HG03064 (cell line): ENCODE measurements around the gene GTF2IRD1.
"Not testable (repeated sequence)": the region's sequence is repeated elsewhere in the genome, so short reads cannot be mapped to it uniquely, and the experiment has no call there.

Source experiments
- ATAC-seq: cut with Tn5 transposase; IDR thresholded peaks from one replicate; pipeline ENCODE4 v1.9.1; 2021; ENCODE audit warnings: low read depth; ENCODE audit not compliant: unreplicated experiment

The GTF2IRD1 gene, protein sequence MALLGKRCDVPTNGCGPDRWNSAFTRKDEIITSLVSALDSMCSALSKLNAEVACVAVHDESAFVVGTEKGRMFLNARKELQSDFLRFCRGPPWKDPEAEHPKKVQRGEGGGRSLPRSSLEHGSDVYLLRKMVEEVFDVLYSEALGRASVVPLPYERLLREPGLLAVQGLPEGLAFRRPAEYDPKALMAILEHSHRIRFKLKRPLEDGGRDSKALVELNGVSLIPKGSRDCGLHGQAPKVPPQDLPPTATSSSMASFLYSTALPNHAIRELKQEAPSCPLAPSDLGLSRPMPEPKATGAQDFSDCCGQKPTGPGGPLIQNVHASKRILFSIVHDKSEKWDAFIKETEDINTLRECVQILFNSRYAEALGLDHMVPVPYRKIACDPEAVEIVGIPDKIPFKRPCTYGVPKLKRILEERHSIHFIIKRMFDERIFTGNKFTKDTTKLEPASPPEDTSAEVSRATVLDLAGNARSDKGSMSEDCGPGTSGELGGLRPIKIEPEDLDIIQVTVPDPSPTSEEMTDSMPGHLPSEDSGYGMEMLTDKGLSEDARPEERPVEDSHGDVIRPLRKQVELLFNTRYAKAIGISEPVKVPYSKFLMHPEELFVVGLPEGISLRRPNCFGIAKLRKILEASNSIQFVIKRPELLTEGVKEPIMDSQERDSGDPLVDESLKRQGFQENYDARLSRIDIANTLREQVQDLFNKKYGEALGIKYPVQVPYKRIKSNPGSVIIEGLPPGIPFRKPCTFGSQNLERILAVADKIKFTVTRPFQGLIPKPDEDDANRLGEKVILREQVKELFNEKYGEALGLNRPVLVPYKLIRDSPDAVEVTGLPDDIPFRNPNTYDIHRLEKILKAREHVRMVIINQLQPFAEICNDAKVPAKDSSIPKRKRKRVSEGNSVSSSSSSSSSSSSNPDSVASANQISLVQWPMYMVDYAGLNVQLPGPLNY

DNA sequence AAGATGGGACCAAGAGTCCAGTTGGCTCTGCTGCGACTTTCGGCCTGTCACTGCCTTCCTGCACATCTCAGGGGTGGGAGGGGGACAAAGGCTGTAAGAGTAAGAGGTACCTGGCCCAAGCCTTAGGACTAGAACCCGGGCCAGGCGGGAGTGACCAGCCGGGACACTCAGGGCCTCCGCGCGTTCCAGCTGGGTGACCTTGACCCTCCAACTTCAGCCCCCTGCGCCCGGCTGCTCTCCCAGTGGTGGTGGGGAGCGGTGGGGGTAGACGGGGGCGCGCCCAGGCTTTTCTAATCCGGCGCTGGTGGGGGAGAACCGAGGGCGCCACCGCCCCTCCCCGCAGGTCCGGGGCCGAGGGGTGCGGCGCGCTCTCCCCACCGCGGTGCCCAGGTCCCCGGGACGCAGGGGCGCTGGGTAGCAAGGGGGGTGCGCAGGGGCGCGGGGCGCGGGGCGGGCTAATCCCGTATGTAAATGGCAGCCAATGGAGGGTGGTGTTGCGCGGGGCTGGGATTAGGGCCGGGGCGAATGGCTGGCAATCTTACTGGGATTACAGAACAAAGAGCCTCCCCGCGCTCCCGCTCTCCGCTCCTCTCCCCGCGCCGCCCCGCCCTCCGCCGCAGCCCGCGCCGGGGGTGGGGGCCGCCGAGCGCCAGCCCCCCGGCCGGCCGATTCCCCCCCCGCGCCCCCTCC lies at the start of gene GTF2IRD1:
Gene GTF2IRD1, plus strand, starts transcription at position 585 of the 690 bp plus-strand sequence. CDS start 54,175 bp downstream, outside the sequence.
- ATAC-seq, result no peak

DNA sequence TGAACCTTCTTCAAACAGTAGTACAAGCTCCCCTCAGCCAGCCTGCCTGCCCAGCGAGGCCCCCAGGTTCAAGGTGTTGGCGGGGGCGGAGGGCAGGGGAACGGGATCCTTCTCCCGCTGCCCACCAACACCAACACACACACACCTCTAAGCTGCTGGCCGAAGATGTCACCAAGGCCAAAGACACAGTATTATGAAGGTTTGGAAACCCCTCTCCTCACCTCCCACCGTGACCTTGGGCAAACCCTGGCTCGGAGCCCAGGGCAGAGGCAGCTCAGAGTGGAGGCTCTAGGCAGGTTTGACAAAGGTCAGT lies 49.4 kb upstream of the GTF2IRD1 start:
- no peak for ATAC-seq

DNA sequence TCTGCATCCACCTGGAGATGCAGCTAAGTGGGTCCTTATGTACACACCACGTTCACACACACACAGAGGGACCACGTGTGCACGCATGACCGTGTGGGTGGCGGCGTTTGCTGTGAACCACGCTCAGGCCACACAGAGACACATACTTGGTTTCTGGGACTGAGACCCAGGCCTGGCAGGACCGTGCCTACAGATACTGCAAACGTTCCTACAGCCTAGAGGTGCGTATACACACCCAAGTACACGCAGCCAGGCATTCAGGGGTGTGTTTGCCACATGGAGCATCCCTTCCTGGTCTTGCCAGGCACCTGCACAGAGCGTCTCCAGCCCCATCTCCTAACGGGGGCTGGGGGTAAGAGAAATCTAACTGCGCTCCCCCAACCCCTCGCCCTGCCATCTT lies 49.0 kb upstream of the GTF2IRD1 start:
- no peak for ATAC-seq

DNA sequence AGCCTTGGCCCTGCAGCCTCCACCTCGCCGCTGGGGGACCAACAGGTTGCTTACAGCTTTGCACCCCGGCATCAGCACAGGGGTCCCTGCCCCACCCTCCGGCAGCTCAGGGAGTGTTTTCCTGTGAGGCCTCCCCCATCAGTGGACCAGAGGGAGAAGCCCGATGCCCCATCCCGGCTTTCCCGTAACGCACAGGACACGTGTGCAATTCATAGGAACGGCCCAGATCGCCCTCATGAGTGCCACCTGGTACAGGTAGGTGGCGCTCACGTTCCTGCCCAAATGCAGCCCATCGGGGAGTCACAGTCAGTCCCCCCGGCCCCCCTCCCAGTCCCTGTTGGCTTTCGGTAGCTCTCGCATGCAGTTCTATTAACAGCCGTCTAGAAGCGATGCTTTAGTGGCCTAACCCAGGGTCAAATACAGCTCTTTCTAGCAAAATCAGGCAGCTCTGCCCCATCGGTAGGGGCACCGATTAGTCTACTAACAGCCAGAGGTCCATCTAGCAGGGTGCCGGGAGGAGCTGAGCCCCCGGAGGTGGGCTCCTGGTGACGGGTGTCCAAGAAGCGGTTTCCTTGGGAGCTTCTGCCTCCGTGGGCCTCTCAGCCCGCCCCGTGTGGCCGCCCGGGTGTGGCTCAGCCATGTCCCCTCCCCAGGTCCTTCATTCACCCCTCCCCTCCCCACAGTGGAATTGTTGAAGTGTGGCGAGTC lies 48.4 kb upstream of the GTF2IRD1 start:
- ATAC-seq, result no peak

DNA sequence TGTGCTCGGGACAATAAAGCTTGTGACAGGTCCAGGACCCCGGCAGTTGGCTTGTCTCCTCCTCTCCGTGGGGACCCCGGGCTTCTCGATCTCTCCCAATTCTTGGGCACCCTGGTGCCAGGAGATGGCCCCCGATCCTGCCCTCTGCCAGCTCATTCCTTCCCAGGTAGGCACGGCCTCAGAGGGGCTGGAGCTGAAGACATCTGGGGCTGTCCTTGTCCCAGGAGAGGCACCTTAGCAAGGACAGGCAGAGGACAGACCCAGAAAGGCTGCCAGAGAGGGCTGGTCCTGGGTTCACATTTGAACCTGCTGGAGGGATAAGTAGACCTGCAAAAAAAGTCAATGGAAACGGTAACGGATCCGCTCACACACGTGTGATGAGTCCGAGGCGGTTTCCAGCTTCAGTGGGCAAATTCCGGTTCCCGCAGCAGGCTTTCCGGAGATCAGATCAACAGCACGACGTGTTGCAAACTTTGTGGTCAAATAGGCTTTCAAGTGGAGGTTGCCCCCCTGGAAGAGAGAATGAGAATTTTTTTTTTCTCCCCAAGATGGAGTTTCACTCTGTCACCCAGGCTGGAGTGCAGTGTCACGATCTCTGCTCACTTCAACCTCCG lies 47.7 kb upstream of the GTF2IRD1 start:
- ATAC-seq, result no peak

DNA sequence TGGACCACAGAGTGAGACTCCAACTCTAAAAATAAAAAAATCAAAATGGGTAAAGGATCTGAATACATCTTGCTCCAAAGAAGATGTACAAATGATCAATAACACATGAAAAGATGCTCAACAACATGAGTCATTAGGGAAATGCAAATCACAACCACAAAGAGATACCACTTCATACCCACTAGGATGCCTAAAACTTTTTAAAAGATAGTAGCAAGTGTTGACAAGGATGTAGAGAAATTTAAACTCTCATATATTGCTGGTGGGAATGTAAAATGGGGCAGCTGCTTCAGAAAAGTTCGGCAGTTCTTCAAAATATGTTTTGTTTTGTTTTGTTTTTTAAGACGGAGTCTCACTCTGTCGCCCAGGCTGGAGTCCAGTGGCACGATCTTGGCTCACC lies 45.7 kb upstream of the GTF2IRD1 start:
- no peak for ATAC-seq

DNA sequence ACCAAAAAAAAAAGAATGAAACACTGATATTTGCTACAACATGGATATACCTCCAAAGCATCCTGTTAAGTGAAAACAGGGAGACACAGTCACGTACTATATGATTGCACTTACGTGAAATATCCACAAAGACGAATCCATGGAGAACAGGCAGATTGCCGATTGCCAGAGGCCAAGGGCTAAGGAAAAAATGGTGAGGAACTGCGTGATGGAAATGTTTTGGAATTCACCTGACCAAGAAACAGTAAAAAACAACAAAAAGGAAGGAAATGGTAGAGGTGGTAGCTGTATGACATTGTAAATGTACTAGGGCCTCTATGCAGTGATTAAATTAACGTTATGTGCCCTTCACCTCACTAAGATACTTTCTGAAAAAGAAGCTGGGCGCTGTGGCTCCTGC lies 44.1 kb upstream of the GTF2IRD1 start:
- no peak for ATAC-seq

DNA sequence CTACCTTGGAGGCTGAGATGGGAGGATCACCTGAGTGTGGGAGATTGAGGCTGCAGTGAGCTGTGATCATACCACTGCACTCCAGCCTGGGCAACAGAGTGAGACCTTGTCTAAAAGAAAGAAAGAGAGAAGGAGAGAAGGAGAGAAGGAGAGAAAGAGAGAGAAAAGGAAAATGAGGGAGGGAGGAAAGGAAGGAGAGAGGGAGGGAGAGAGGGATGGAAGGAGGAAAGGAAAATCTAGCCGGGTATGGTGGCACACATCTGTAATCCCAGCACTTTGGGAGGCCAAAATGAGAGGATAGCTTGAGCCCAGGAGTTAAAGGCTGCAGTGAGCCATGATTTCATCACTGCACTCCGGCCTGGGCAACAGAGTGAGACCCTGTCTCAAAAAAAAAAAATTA lies 42.9 kb upstream of the GTF2IRD1 start:
- no peak for ATAC-seq

DNA sequence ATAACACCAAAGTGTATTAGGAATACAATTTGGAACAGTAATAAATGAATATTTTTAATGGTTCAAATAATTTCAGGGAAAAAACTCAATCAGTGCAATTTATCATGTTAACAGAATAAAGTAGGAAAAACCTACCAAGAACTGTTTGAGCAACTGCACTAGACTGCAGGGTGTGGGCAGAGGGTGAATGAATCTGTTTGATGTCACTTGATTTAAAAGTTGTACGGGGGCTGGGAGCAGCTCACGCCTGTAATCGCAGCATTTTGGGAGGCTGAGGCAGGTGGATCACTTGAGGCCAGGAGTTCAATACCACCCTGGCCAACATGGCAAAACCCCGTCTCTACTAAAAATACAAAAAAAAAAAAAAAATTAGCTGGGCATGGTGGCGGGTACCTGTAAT lies 42.1 kb upstream of the GTF2IRD1 start:
- ATAC-seq, result not testable (repeated sequence)

DNA sequence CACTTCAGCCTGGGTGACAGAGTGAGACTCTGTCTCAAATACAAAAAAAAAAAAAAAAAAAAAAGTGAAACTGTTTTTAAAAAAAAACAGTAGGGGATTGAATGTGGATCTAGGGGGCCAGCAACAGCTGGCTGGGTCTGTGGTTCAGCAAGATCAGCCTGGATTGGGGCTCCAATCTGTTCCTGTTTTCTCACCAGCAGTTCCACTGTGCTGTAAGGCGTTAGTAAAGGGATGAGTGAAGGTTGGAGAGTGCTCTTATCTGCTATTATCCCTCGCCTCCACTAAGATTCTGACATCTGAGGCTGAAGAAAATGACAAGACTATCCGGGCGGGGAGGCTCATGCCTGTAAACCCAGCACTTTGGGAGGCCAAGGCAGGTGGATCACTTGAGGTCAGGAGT lies 41.6 kb upstream of the GTF2IRD1 start:
- no peak for ATAC-seq

DNA sequence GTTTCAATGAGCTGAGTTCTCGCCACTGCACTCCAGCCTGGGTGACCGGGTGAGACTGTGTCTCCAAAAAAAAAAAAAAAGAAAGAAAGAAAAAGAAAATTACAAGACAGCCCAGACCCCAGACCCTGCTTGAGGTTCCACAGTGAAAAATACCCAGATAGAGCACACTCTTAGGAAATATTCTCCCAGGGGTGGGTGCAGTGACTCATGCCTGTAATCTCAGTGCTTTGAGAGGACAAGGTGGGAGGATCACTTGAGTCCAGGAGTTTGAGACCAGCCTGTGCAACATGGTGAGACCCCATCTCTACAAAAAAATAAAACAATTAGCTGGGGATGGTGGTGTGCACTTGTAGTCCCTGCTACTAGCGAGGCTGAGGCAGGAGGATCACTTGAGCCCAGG lies 41.1 kb upstream of the GTF2IRD1 start:
- ATAC-seq, result no peak

DNA sequence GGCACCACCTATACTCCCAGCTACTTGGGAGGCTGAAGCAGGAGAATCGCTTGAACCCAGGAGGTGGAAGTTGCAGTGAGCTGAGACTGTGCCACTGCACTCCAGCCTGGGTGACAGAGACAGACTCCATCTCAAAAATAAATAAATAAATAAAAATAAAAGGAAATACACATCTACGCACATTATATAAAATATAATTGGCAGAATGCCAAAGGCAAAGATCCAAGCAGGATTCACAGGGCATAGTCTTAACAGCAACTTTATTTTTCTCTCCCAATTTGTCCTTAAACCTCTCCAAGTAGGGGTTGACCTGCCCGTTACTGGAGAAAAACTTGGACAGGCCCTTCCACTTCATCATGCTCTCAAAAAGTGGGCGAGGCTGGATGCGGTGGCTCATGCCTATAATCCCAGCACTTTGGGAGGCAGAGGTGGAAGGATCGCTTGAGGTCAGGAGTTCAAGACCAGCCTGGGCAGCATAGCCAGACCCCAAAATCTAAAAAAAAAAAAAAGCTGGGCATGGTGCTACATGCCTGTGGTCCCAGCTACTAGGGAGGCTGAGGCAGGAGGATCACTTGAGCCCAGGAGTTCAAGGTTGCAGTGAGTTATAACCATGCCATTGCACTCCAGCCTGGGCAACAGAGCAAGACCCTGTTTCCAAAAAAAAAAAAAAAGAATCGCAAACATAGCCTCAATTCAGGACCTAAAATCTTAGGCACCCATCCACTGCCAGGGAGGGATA lies 38.9 kb upstream of the GTF2IRD1 start:
- not testable (repeated sequence) for ATAC-seq

DNA sequence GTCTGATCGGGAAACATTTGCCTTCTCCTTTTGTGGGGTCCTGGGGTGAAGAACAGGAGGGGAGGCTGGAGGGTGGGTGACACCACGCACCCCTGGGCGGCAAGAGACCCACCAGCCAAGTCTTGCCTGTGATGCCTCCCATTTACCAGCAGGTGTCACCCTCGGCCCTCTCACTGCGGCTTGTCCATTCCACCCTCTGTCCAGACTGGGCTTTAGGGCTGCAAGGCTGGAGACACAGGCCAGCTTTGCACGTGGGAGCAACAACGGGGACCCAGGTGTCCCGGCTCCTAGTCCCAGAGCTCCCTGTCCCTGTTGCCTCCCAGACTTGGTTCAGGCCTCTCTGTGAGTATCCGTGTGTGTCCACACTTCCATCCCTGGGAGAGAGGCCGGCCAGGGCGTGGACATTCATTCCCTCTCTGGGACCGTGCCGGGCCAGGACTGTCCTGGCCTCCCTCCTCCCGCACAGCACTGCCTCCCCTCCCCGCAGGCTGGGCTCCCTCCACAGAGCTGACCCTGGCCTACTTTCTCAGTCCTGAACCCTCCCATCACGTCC lies 36.2 kb upstream of the GTF2IRD1 start:
- no peak for ATAC-seq

DNA sequence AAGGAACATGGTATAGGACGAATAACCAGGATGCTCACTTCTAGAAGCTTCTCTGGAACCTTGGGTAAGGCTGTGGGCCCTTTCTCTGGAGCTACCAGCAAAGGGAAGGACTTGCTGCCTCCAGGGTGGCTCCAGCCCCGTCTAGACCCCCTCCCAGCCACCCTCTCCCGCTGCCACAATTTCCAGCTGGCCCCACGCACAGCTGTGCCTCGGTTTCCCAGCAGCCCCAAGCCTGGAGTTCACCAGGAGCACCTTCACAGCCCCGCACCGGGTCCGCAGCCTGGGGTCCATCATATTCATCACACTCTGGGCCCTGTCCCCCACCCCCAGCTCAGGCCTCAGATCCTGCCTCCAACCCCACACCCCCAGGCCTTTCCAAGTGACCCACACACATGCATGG lies 35.6 kb upstream of the GTF2IRD1 start:
- no peak for ATAC-seq

DNA sequence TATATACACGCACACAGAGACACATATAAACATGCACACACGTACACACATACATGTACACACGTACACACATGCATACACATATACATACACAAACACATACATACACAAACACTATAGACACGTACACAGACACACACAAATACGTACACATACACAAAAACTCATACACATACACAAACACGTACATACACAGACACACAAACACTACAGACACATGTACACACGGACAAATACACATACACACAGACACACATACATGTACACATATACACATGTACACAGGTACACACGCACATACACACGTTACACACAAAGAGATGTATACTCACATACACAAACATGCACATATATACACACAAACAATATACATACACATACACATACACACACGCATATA lies 35.2 kb upstream of the GTF2IRD1 start:
- ATAC-seq, result no peak

DNA sequence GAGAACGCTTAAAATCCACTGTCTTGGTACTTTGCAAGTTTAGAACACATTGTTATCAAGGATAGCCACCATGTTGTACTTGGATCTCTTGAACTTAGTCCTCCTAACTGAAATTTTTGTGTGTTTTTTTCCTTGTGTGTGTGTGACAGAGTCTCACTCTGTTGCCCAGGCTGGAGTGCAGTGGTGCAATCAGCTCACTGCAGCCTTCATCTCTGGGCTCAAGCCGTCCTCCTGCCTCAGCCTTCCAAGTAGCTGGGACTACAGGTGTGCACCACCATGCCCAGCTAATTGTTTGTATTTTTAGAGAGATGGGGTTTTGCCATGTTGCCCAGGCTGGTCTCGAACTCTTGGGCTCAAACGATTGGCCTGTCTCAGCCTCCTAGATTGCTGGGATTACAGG lies 34.5 kb upstream of the GTF2IRD1 start:
- not testable (repeated sequence) for ATAC-seq

DNA sequence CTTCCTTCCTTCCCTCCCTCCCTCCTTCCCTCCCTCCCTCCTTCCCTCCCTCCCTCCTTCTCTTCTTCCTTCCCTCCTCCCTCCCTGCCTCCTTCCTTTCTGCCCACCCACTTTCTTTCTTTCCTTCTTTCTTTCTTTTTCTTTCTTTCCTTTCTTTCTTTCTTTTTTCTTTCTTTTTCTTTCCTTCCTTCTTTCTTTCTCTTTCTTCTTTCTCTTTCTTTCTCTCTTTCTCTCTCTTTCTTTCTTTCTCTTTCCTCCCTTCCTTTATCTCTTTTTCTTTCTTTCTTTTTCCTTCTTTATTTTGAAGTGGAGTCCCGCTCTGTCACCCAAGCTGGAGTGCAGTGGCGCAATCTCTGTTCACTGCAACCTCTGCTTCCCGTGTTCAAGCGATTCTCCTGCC lies 33.7 kb upstream of the GTF2IRD1 start:
- no peak for ATAC-seq

DNA sequence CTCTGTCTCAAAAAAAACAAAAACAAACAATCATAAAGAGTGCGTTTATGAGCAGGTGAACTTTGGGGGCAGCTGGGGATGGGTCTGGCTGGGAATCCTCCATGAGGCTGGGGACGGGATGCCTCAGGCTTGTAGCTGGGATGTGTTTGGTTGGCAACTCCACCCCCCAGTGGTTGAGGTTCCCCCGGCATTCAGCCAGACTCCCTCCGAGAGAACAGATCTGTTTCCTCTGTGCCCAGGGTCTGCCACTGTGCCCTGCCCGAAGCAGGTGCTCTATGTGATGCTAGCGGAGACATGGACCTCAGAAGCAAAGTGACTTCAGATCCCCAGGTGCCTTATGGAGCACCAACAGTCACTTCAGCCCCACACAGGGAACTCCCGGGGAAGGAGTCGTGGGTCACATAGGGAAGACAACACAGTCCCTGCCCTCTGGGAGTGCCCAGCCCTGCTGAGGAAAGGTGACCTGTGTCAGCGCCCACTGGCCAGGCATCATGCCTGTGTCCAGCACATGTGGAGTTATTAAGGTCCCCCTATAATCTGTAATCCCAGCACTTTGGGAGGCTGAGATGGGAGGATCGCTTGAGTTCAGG lies 29.3 kb upstream of the GTF2IRD1 start:
- ATAC-seq, result no peak

DNA sequence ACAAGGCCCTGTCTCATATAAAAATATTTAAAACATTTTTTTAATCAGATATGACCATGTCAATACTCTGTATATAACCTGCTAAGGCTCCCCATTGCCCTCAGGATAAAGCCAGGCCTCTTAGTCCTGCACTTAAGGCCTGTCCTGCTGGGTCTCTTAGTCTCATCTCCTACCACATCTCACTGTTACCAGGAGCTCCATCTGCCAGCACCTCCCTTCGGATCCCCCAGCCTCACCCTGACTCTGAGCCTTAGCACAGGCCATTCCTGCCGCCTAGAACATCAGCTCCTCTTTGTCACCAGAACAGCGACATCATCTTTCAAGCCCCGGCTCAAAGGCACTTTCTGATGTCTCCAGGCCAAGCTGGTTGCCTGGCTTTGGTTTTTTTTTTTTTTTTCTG lies 25.7 kb upstream of the GTF2IRD1 start:
- ATAC-seq, result no peak
